NCI-H524 (cell line): ENCODE measurements around the gene POLR2C.

Experiments used
- DNase-seq, 2 experiments: peaks; one replicate each; lab custom pipeline; 2025; lab: John Stamatoyannopoulos, UW

POLR2C gene

GRCh38 chr16:57447186-57447962, 15.1 kb upstream of the POLR2C start, which contains the start of the genes CIAPIN1 and COQ9:
CIAPIN1 (minus strand) TSS chr16:57447385; CDS start chr16:57440928, 6,457 bp downstream.
COQ9 (plus strand) TSS chr16:57447479; CDS start chr16:57447506, 27 bp downstream.
- peak; percentile 88 to 96 for DNase-seq

GRCh38 chr16:57452021-57452420, 10.5 kb upstream of the POLR2C start:
- no peak for DNase-seq

- DNase-seq = no peak
Measured at GRCh38 chr16:57462978-57463362, 491 bp downstream of the POLR2C start.

GRCh38 chr16:57464523-57464922, 2.0 kb downstream of the POLR2C start:
- DNase-seq = no peak

GRCh38 chr16:57468346-57468745, 5.9 kb downstream of the POLR2C start:
- no peak for DNase-seq

GRCh38 chr16:57469046-57469445, 6.6 kb downstream of the POLR2C start:
- DNase-seq = no peak

GRCh38 chr16:57469917-57470470, 7.5 kb downstream of the POLR2C start:
- DNase-seq = no peak

- DNase-seq = no peak
Measured at GRCh38 chr16:57470711-57471110, 8.2 kb downstream of the POLR2C start.

- DNase-seq = no peak
Measured at GRCh38 chr16:57471209-57471608, 8.7 kb downstream of the POLR2C start.

- DNase-seq = no peak
Measured at GRCh38 chr16:57471852-57472664, 9.6 kb downstream of the POLR2C start.

GRCh38 chr16:57472665-57473060, 10.2 kb downstream of the POLR2C start:
- DNase-seq = peak in 1 of 2 experiments; percentile 57

- no peak for DNase-seq
Measured at GRCh38 chr16:57473176-57473840, 10.8 kb downstream of the POLR2C start.

- no peak for DNase-seq
Measured at GRCh38 chr16:57473906-57474305, 11.4 kb downstream of the POLR2C start.

GRCh38 chr16:57474671-57475661, 12.5 kb downstream of the POLR2C start:
- no peak for DNase-seq

- DNase-seq = peak in 1 of 2 experiments; percentile 44
Measured at GRCh38 chr16:57475711-57476339, 13.3 kb downstream of the POLR2C start.

- DNase-seq = no peak
Measured at GRCh38 chr16:57476546-57477410, 14.3 kb downstream of the POLR2C start.

- peak in 1 of 2 experiments; percentile 21 for DNase-seq
Measured at GRCh38 chr16:57477531-57478202, 15.2 kb downstream of the POLR2C start.

GRCh38 chr16:57478396-57479204, 16.1 kb downstream of the POLR2C start:
- DNase-seq = no peak
